Measurements from ENCODE around the gene MEGF6.

Gene MEGF6

GRCh38 chr1:3530926-3531818 lies 80.1 kb downstream of the MEGF6 start:
- no peak for DNase-seq (ENCODE audit: low spot score)
- in situ Hi-C loops (cut with MboI; ENCODE audit: low sequenced_read_pairs, unreplicated experiment): no loop called here
- no peak for TF ChIP-seq CTCF (IDR thresholded peaks at IDR 0.05; ENCODE audit: borderline replicate concordance, control extremely low read depth, extremely low read depth, insufficient read depth, missing control alignments)

GRCh38 chr1:3530086-3530925 lies 81.0 kb downstream of the MEGF6 start:
- TF ChIP-seq CTCF (IDR thresholded peaks at IDR 0.05; ENCODE audit: borderline replicate concordance, control extremely low read depth, extremely low read depth, insufficient read depth, missing control alignments): no peak
- no peak for DNase-seq (ENCODE audit: low spot score)
- in situ Hi-C loops (cut with MboI; ENCODE audit: low sequenced_read_pairs, unreplicated experiment): no loop called here

GRCh38 chr1:3529099-3529729 lies 82.1 kb downstream of the MEGF6 start:
- no peak for TF ChIP-seq CTCF (IDR thresholded peaks at IDR 0.05; ENCODE audit: borderline replicate concordance, control extremely low read depth, extremely low read depth, insufficient read depth, missing control alignments)
- DNase-seq (ENCODE audit: low spot score): no peak
- in situ Hi-C loops (cut with MboI; ENCODE audit: low sequenced_read_pairs, unreplicated experiment): no loop called here

- in situ Hi-C loops (cut with MboI; ENCODE audit: low sequenced_read_pairs, unreplicated experiment): no loop called here
- no peak for DNase-seq (ENCODE audit: low spot score)
- no peak for TF ChIP-seq CTCF (IDR thresholded peaks at IDR 0.05; ENCODE audit: borderline replicate concordance, control extremely low read depth, extremely low read depth, insufficient read depth, missing control alignments)
Observed at GRCh38 chr1:3527774-3528173, 83.5 kb downstream of the MEGF6 start.

GRCh38 chr1:3525551-3526482 lies 85.5 kb downstream of the MEGF6 start:
- no peak for TF ChIP-seq CTCF (IDR thresholded peaks at IDR 0.05; ENCODE audit: borderline replicate concordance, control extremely low read depth, extremely low read depth, insufficient read depth, missing control alignments)
- no peak for DNase-seq (ENCODE audit: low spot score)
- in situ Hi-C loops (cut with MboI; ENCODE audit: low sequenced_read_pairs, unreplicated experiment): no loop called here
